ENCODE data around the gene SDR42E1. TPM values are rescaled to one million over a fixed set of nuclear protein-coding genes. Genes with fewer than 3 reads are reported as not detected.
A peak's percentile ranks its signal among the peaks of the same experiment; 100 is the strongest.

Gene SDR42E1
- total and polyA plus RNA-seq, 4 donors: 1.9 to 6.5 (median 3.3) TPM

GRCh38 chr16:82050909-82051357 lies 39.7 kb upstream of the SDR42E1 start:
- peak overlapping the region in 1 of 2 donors; percentile 8 for H3K27ac ChIP-seq (ENCODE audit: low read depth in 1 of 2, low read length in 2 of 2)
- H3K27me3 ChIP-seq (ENCODE audit: control insufficient read depth in 4 of 4, insufficient read depth in 4 of 4, low read length in 3 of 4): no peaks in the 10 kb centered on the region
- no peak for DNase-seq (ENCODE audit: low spot score)
- no peak overlapping the region for H3K4me3 ChIP-seq (ENCODE audit: low read depth in 1 of 3, low read length in 3 of 3)
- WGBS: 33% methylated on average over 4 of the region's 4 CpGs
- peaks cover 16 to 87% (median 64%) of the 10 kb centered on the region in 4 donors for H3K4me1 ChIP-seq (ENCODE audit: control insufficient read depth in 4 of 4, insufficient read depth in 4 of 4, low read length in 3 of 4)
- H3K9ac ChIP-seq (ENCODE audit: low read depth in 1 of 2, low read length in 2 of 2): no peak overlapping the region
- H3K9me3 ChIP-seq (ENCODE audit: control insufficient read depth in 4 of 4, low read length in 3 of 4): no peaks in the 10 kb centered on the region
- TF ChIP-seq NR2F2 (IDR thresholded peaks at IDR 0.05) (no peak), SP1 (IDR thresholded peaks at IDR 0.05) (no peak), RXRA (IDR thresholded peaks at IDR 0.05) (peak; percentile 21 to 55), FOXA2 (IDR thresholded peaks at IDR 0.05) (no peak), EGR1 (IDR thresholded peaks at IDR 0.05; ENCODE audit: low read depth in 2 of 2) (no peak), FOXA1 (IDR thresholded peaks at IDR 0.05) (no peak), ATF3 (IDR thresholded peaks at IDR 0.05) (no peak), YY1 (IDR thresholded peaks at IDR 0.05) (peak; percentile 49), GABPA (IDR thresholded peaks at IDR 0.05 in 1 of 2, conservative IDR thresholded peaks at IDR 0.05 in 1 of 2) (no peak), TAF1 (conservative IDR thresholded peaks at IDR 0.05) (no peak), HNF4G (IDR thresholded peaks at IDR 0.05) (no peak), JUND (IDR thresholded peaks at IDR 0.05) (peak; percentile 41 to 75), MAX (IDR thresholded peaks at IDR 0.05) (peak; percentile 36), HNF4A (conservative IDR thresholded peaks at IDR 0.05) (peak; percentile 59 to 61), RAD21 (IDR thresholded peaks at IDR 0.05) (no peak)
- peaks cover 0 to 5% (median 0%) of the 10 kb centered on the region in 4 donors for H3K36me3 ChIP-seq (ENCODE audit: control insufficient read depth in 4 of 4, insufficient read depth in 3 of 4, low read depth in 1 of 4, low read length in 3 of 4)

GRCh38 chr16:82050506-82050905 lies 39.2 kb upstream of the SDR42E1 start:
- no peak overlapping the region for H3K9ac ChIP-seq (ENCODE audit: low read depth in 1 of 2, low read length in 2 of 2)
- H3K9me3 ChIP-seq (ENCODE audit: control insufficient read depth in 4 of 4, low read length in 3 of 4): no peaks in the 10 kb centered on the region
- peaks cover 0 to 5% (median 0%) of the 10 kb centered on the region in 4 donors for H3K36me3 ChIP-seq (ENCODE audit: control insufficient read depth in 4 of 4, insufficient read depth in 3 of 4, low read depth in 1 of 4, low read length in 3 of 4)
- whole genome bisulfite sequencing: 38% methylated on average over 3 of the region's 3 CpGs
- TF ChIP-seq NR2F2 (IDR thresholded peaks at IDR 0.05) (no peak), RXRA (IDR thresholded peaks at IDR 0.05) (no peak), EGR1 (IDR thresholded peaks at IDR 0.05; ENCODE audit: low read depth in 2 of 2) (no peak), ATF3 (IDR thresholded peaks at IDR 0.05) (no peak), YY1 (IDR thresholded peaks at IDR 0.05) (no peak), ZBTB33 (IDR thresholded peaks at IDR 0.05) (no peak), GABPA (IDR thresholded peaks at IDR 0.05 in 1 of 2, conservative IDR thresholded peaks at IDR 0.05 in 1 of 2) (no peak), HNF4A (conservative IDR thresholded peaks at IDR 0.05) (no peak), FOXA1 (IDR thresholded peaks at IDR 0.05) (no peak), TAF1 (conservative IDR thresholded peaks at IDR 0.05) (no peak), MAX (IDR thresholded peaks at IDR 0.05) (no peak), JUND (IDR thresholded peaks at IDR 0.05) (no peak), SP1 (IDR thresholded peaks at IDR 0.05) (no peak), CTCF (IDR thresholded peaks at IDR 0.05; ENCODE audit: low read depth, low read length, missing input control) (no peak), HNF4G (IDR thresholded peaks at IDR 0.05) (no peak)
- peak overlapping the region; percentile 8 to 35 for H3K27ac ChIP-seq (ENCODE audit: low read depth in 1 of 2, low read length in 2 of 2)
- peaks cover 16 to 87% (median 68%) of the 10 kb centered on the region in 4 donors for H3K4me1 ChIP-seq (ENCODE audit: control insufficient read depth in 4 of 4, insufficient read depth in 4 of 4, low read length in 3 of 4)
- no peaks in the 10 kb centered on the region for H3K27me3 ChIP-seq (ENCODE audit: control insufficient read depth in 4 of 4, insufficient read depth in 4 of 4, low read length in 3 of 4)
- no peak overlapping the region for H3K4me3 ChIP-seq (ENCODE audit: low read depth in 1 of 3, low read length in 3 of 3)
- no peak for DNase-seq (ENCODE audit: low spot score)
